ENCODE measurements around the gene PACSIN1. TPM values are rescaled to one million over a fixed set of nuclear protein-coding genes. Genes with fewer than 3 reads are reported as not detected.

The PACSIN1 gene
- total RNA-seq, 1 experiment from 2014 or later: 7.0 TPM

DNA sequence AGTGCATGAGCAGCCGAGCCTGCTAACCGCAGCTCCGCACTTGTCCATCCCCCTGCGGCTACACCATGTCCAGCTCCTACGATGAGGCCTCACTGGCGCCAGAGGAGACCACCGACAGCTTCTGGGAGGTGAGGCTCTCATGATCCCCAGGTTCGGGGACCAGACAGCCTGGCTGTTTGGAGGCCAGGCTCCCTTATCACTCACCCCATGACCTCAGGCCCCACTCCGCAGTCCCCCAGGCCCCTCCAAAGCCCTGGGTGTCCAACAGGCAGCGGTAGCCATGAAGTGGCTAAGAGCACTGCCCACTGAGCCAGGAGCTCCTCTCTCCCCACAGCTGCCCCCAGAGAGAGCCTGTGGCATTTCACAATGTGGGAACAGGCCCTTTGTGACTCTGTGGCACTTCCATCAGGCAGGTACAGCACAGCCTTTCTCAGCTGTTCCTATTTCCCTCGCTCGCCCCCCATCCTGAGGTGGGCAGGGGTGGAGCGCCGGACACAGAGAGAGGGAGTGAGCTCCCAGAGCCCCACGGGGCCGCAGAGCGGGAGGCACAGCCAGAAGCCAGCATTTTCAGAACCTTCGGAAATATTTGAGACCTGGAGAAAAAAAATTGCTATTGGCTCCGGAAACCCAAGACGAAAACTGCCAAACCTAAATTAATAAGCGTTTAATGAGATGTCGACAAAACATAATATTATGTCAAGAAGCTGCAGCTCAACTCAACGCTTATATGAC is 60.5 kb downstream of the PACSIN1 start:
- Histone ChIP-seq H2BK12ac (ENCODE audit: insufficient read length, low read depth, low read length) (no peak overlapping the region), H3K56ac (ENCODE audit: insufficient read length, low read depth, low read length) (no peak overlapping the region), H3K79me2 (ENCODE audit: insufficient read depth, low read length) (no peaks in the 10 kb centered on the region), H3K27me3 (ENCODE audit: insufficient read depth, low read length) (no peaks in the 10 kb centered on the region), H4K20me1 (ENCODE audit: control insufficient read depth, insufficient read depth, insufficient read length) (no peaks in the 10 kb centered on the region), H3K23me2 (ENCODE audit: insufficient read length, low read depth, low read length, poor library complexity, severe bottlenecking) (no peaks in the 10 kb centered on the region), H4K91ac (ENCODE audit: insufficient read length, low read depth, low read length) (no peak overlapping the region), H4K5ac (ENCODE audit: insufficient read length, low read depth, low read length) (no peak overlapping the region), H2BK5ac (ENCODE audit: insufficient read length, low read length) (no peak overlapping the region), H4K8ac (replicated peaks; ENCODE audit: insufficient read length, low read depth, low read length) (no peak overlapping the region), H3K9ac (ENCODE audit: extremely low read depth, insufficient read length, low read length) (no peak overlapping the region), H3K14ac (ENCODE audit: insufficient read depth, low read length) (no peak overlapping the region), H3K4ac (ENCODE audit: low read depth, low read length) (no peak overlapping the region), H3K9me3 (ENCODE audit: control insufficient read depth, low read depth, low read length) (no peaks in the 10 kb centered on the region), H2BK120ac (ENCODE audit: low read depth, low read length, poor library complexity, severe bottlenecking) (no peak overlapping the region), H3K4me2 (ENCODE audit: insufficient read depth, insufficient read length, low read length) (peak overlapping the region; percentile 2), H3K79me1 (ENCODE audit: insufficient read depth, low read depth, low read length, poor library complexity, severe bottlenecking) (no peaks in the 10 kb centered on the region), H2AFZ (ENCODE audit: low read length) (no peak overlapping the region), H2BK20ac (ENCODE audit: low read depth, low read length, poor library complexity, severe bottlenecking) (no peak overlapping the region), H3T11ph (ENCODE audit: low read length) (no peak overlapping the region), H3K27ac (ENCODE audit: insufficient read length, low read depth, low read length) (no peak overlapping the region), H3K18ac (ENCODE audit: insufficient read length, low read depth, low read length) (no peak overlapping the region), H2BK15ac (ENCODE audit: low read depth, low read length) (no peak overlapping the region), H2AK5ac (ENCODE audit: insufficient read length, low read length) (no peak overlapping the region), H3K4me1 (ENCODE audit: insufficient read depth, low read length) (peaks cover 3% of the 10 kb centered on the region; the same call in 1 of the 2 replicates), H3K23ac (ENCODE audit: insufficient read length, low read depth, low read length) (no peak overlapping the region)
- Mint-ChIP-seq H3K27ac (no peak overlapping the region), H3K36me3 (ENCODE audit: insufficient read depth in 1 of 3, low read depth in 3 of 3) (peaks cover 0 to 3% (median 0%) of the 10 kb centered on the region in 3 experiments; a peak in 2 of 7 replicates), H3K27me3 (ENCODE audit: low read depth) (peaks cover 2% of the 10 kb centered on the region; the same call in 1 of the 2 replicates), H3K4me3 (no peak overlapping the region; a peak in 1 of 5 replicates), H3K4me1 (peaks cover 16 to 33% of the 10 kb centered on the region in 2 experiments), H3K9me3 (no peaks in the 10 kb centered on the region)
- TF ChIP-seq, protein P1, sequence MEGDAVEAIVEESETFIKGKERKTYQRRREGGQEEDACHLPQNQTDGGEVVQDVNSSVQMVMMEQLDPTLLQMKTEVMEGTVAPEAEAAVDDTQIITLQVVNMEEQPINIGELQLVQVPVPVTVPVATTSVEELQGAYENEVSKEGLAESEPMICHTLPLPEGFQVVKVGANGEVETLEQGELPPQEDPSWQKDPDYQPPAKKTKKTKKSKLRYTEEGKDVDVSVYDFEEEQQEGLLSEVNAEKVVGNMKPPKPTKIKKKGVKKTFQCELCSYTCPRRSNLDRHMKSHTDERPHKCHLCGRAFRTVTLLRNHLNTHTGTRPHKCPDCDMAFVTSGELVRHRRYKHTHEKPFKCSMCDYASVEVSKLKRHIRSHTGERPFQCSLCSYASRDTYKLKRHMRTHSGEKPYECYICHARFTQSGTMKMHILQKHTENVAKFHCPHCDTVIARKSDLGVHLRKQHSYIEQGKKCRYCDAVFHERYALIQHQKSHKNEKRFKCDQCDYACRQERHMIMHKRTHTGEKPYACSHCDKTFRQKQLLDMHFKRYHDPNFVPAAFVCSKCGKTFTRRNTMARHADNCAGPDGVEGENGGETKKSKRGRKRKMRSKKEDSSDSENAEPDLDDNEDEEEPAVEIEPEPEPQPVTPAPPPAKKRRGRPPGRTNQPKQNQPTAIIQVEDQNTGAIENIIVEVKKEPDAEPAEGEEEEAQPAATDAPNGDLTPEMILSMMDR (conservative IDR thresholded peaks at IDR 0.05): no peak
- WGBS (ENCODE audit: extremely low coverage, insufficient read length, low lambda C conversion rate): no CpG with 5 or more reads among the region's 23 CpGs
- DNase-seq: no peak
